ENCODE data around the gene TNS2. TPM values are rescaled to one million over a fixed set of nuclear protein-coding genes. Genes with fewer than 3 reads are reported as not detected.
"Not testable (repeated sequence)": the region's sequence is repeated elsewhere in the genome, so short reads cannot be mapped to it uniquely, and the experiment has no call there.

The TNS2 gene
- total RNA-seq, 1 donor from 2014 or later: 16.7 TPM

- DNase-seq (ENCODE audit: low read depth in 2 of 2): not testable (repeated sequence)
Measured at GRCh38 chr12:53094796-53095595, 45.1 kb downstream of the TNS2 start.

- not testable (repeated sequence) for DNase-seq (ENCODE audit: low read depth in 2 of 2)
Measured at GRCh38 chr12:53095596-53095895, 45.7 kb downstream of the TNS2 start.

GRCh38 chr12:53096089-53096741 lies 46.4 kb downstream of the TNS2 start:
- no peak for DNase-seq (ENCODE audit: low read depth in 2 of 2)

GRCh38 chr12:53096759-53097158 lies 46.9 kb downstream of the TNS2 start:
- no peak for DNase-seq (ENCODE audit: low read depth in 2 of 2)

- DNase-seq (ENCODE audit: low read depth in 2 of 2): no peak
Measured at GRCh38 chr12:53097207-53097563, 47.3 kb downstream of the TNS2 start.

GRCh38 chr12:53097564-53098353 lies 47.9 kb downstream of the TNS2 start, which contains the start of gene IGFBP6:
Gene IGFBP6, plus strand, starts transcription at chr12:53097667. Its CDS starts 51 bp downstream, at chr12:53097718.
- DNase-seq (ENCODE audit: low read depth in 2 of 2): peak in 1 of 2 donors; percentile 41

- peak in 1 of 2 donors; percentile 36 for DNase-seq (ENCODE audit: low read depth in 2 of 2)
Measured at GRCh38 chr12:53098354-53098981, 48.6 kb downstream of the TNS2 start.

- DNase-seq (ENCODE audit: low read depth in 2 of 2): peak; percentile 40 to 82
Measured at GRCh38 chr12:53099071-53099882, 49.4 kb downstream of the TNS2 start.

- DNase-seq (ENCODE audit: low read depth in 2 of 2): no peak
Measured at GRCh38 chr12:53100466-53101151, 50.7 kb downstream of the TNS2 start.

GRCh38 chr12:53101266-53101665 lies 51.4 kb downstream of the TNS2 start:
- no peak for DNase-seq (ENCODE audit: low read depth in 2 of 2)

- no peak for DNase-seq (ENCODE audit: low read depth in 2 of 2)
Measured at GRCh38 chr12:53101931-53102781, 52.3 kb downstream of the TNS2 start.

GRCh38 chr12:53102883-53103807 lies 53.3 kb downstream of the TNS2 start, which contains the start of gene SOAT2:
Gene SOAT2, plus strand, starts transcription at chr12:53103486. Its CDS starts 92 bp downstream, at chr12:53103578.
- DNase-seq (ENCODE audit: low read depth in 2 of 2): no peak

GRCh38 chr12:53103860-53104305 lies 54.0 kb downstream of the TNS2 start:
- DNase-seq (ENCODE audit: low read depth in 2 of 2): no peak

GRCh38 chr12:53105256-53105655 lies 55.4 kb downstream of the TNS2 start:
- no peak for DNase-seq (ENCODE audit: low read depth in 2 of 2)

GRCh38 chr12:53105712-53106439 lies 56.0 kb downstream of the TNS2 start:
- no peak for DNase-seq (ENCODE audit: low read depth in 2 of 2)

- no peak for DNase-seq (ENCODE audit: low read depth in 2 of 2)
Measured at GRCh38 chr12:53107122-53107521, 57.3 kb downstream of the TNS2 start.

GRCh38 chr12:53112431-53112830 lies 62.6 kb downstream of the TNS2 start:
- DNase-seq (ENCODE audit: low read depth in 2 of 2): not testable (repeated sequence)

Data from dermis microvascular lymphatic vessel endothelial cell (primary cell).